Activated CD4-positive, alpha-beta T cell treated with anti-CD3 and anti-CD28 coated beads, Interleukin-10, Interleukin-2, amounts not matched to agents 100 ng/mL and 50 ng/mL, durations not matched to agents 16 hours and 8 hours (primary cell): ENCODE data around the gene SACS.
"Not testable (repeated sequence)": the region's sequence is repeated elsewhere in the genome, so short reads cannot be mapped to it uniquely, and the experiment has no call there.

ENCODE experiments used
- DNase-seq: peaks from one replicate; pipeline ENCODE4 v3.0.0-alpha.2; 2020

SACS gene

GRCh38 chr13:23453132-23453531 is 19.6 kb upstream of the SACS start:
- no peak for DNase-seq

- no peak for DNase-seq
Observed at GRCh38 chr13:23450340-23451046, 17.0 kb upstream of the SACS start.

DNA sequence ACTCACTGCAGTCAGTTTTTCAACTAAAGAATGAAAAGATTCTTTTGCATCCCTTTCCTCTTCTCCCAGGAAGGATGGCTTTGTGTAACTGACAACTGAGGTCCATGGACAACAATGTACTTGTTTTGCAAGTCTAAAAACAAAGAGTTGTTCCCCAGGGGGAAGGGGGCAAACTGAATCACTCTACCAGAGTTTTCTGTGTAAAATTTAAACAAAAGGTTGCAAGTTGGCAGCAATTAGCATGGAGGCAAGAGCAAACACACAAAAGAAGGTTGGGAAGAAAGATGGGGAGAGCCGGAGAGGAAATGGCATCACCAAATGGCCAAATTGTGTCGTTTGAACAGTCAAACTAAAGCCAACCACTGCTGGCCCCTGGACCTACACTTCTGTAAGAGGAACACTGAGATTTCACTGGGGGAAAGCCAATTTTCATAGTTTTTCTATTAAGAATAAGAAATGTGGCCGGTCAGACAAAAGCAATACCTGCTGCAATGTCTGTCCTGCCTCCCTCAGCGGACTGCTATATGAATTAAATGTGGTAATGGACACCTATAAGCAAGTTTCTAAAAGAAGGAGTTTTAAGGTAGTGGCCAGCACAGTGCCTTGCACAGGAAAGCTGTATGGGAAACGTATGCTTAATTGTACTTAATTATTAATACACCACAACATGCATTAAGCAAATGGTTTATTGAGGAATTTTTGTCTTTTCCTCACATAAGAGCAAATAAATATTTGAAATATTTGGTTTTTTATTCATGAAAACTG is 16.1 kb upstream of the SACS start:
- no peak for DNase-seq

DNA sequence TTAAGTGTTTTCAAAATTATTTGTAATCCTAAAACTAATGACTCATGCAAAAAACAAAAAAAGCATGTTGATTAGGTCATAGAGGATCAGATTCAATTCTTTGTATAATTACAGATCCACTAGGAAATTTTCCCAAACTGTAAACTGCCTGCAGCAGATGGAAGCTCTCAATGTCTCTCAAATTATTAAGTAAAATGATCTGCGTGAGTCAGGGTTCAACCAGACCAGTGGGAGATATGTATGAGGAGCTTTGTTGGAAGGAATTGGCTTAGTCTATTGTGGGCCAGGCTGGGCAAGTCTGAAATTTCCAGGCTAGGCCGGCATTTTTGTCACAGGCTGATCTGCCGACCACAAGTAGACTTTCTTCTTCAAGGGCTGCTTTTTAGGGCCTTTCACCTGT is 14.4 kb upstream of the SACS start:
- DNase-seq: no peak

- no peak for DNase-seq
Observed at GRCh38 chr13:23445794-23446193, 12.3 kb upstream of the SACS start.

GRCh38 chr13:23443878-23444277 is 10.4 kb upstream of the SACS start:
- DNase-seq: no peak

DNA sequence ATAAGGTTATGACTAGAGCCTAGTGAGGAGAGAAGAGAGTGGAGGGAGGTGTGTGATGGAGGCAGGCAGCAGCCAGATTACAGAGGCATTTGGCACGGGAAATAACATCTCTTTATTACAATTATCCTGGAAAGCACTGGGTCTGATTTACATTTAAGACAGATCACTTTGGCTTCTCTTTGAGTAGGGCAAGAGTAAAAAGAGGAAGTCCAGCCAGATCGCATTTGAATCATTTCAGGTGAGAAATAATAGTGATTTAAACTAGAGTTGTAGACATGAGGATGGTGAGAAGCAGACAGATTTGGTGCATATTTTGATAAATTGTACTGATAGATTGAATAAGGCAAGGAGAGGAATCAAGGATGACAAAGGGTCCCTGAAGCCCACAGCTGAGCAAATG is 9.6 kb upstream of the SACS start:
- no peak for DNase-seq

- DNase-seq: no peak
Observed at GRCh38 chr13:23440821-23441618, 7.5 kb upstream of the SACS start.

GRCh38 chr13:23440324-23440723 is 6.8 kb upstream of the SACS start:
- DNase-seq: not testable (repeated sequence)

GRCh38 chr13:23437916-23438315 is 4.4 kb upstream of the SACS start:
- no peak for DNase-seq

- DNase-seq: no peak
Observed at GRCh38 chr13:23436680-23437079, 3.2 kb upstream of the SACS start.

DNA sequence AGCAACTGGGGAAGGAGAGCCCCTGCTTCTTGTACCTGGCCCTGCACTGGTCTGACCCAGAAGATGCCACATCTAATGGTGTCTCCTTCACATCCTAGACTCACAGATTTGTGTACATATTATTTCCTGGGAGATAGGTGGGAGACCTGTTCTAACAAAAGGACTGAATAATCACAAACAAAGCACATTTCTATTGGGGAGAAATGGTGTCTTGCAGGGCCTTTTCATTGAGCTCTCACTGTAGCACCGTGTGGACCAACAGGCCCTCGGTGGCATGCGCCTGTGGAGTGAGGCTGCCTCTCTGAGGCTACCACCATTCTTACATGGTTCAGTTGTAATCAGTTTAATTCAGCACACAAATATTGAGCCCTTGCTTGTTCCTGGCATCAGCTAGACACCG is 989 bp upstream of the SACS start:
- DNase-seq: no peak

DNA sequence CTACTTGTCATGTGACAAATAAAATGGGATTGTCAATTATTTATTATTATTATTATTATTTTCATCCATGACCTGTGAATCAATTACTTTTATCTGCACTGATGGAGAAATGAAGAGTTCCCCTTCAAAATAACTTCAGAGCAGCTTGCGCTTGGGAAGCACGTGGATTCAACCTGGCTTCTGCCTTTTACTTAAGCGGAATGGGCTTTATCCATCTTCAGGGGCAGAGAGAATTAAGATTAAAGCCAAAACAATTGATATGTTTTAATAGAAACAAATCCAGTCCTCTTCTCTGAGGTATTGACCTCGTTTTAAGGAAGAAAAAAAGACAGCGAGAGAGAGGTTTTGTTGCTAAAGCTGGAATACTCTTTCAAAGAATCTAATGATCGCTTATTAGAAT is 876 bp downstream of the SACS start:
- no peak for DNase-seq

GRCh38 chr13:23430664-23431063 is 2.8 kb downstream of the SACS start:
- no peak for DNase-seq

- no peak for DNase-seq
Observed at GRCh38 chr13:23427881-23428528, 5.5 kb downstream of the SACS start.

DNA sequence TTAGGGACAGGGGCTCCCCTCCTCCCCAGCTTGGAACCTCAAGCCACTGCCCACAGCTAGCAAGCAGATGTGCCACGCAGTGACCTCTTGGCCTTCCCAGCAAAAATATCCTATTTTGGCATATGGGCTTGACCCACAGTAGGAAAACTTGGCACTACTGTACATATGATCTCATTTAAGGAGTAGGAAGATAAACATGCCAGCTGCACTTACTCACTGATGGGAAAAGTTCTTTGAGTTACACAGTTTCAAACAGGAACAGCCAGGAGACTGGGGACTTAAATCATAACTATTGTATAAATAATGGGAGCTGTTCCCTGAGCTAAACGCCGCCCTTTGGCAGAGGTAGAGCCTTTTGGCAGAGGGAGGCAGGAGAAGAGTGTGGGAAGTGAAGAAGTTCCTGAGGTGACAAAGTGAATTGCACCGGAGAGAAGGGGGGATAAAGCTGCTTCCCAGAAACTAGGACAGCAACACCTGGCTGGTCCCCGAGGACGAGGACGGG is 6.1 kb downstream of the SACS start:
- no peak for DNase-seq

GRCh38 chr13:23421596-23421995 is 11.9 kb downstream of the SACS start:
- DNase-seq: no peak

DNA sequence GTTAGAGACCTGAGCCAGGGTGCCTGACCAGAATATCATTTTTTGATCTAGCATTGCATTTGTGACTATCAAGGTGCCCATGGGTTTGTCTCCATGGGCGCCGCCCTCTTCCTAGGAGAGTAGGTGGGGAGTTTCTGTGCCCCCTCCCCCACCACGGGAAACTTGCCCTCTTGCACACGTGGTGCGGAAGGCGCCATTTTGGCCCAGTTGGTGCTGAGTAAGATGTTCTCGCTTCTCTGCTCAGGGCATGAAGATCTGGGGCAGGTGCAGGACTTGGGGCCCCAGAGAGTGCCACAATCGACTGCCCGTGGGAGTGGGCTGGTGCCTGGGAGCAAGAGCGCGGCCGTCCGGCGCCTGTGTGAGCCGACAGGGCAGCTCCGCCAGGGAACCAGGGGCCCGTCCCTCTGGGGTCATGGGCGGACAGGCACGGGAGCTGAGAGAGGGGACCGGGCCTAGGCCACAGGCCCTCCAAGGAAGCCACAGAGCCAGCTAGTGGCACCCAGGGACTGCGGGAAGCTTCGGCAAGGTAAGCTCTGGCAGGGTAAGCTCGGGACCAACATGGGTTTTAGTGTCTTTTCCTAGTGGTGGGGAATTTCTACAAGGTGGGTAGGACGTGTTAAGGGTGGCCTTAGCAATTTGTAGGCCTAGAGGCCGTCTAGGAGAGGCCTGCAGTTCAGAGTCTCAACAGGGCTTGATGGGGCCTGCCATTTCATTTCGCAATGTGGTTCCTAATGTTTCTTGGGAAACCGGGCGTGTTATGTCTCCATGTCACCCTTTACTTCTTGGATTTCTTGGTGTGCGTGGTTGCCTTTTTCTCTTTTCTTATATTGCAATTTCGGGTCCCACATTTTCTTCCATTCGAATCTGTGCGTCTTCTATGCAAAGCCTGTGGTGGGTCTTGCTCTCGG is 14.5 kb downstream of the SACS start:
- DNase-seq: no peak

- no peak for DNase-seq
Observed at GRCh38 chr13:23414682-23415081, 18.8 kb downstream of the SACS start.

- DNase-seq: no peak
Observed at GRCh38 chr13:23411706-23412105, 21.8 kb downstream of the SACS start.

DNA sequence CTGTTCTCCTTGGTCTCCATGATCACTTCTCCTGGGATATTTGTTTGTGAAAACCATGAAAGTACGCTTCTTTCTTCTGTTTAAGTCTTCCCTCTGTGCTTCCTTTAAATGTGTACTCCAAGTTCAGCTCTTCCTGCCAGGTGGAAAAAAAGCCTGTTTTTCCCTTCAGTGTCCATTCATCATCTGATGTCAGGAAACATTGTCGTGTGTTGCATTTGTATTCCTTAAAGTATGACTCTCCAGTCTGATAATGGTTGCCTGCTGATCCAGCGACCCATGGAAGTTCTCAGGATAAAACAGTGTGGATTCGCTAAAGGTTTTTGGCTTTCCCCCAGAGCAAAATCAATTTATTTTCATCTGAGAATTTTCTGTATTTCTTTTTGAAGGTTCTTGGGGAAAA is 22.3 kb downstream of the SACS start:
- DNase-seq: no peak

DNA sequence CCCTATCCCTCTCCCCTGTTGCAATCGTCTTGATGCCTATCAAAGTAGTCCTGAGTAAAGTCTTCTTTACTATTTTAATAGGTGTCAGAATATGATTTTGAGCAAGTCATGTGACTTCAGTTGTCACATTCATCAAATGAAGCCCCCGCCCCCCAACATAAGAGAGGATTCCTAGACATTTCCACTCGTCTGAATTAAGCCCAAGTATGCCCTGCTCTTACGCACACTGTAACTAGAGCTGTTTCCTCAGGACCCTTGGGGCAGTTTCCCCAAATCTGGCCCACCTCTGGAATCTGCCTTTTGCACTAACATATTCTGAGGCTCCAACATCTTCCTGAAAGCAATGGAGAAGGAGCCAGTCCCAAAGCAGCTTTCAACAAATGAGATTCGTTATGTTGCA is 25.5 kb downstream of the SACS start:
- DNase-seq: no peak
